GM12878 (cell line): ENCODE measurements around the gene LSR. TPM values are rescaled to one million over a fixed set of nuclear protein-coding genes. Genes with fewer than 3 reads are reported as not detected.

Experiments used
- ASH2L ChIP-seq: fragments of 300-600, 200-600 bp; sonication (generic); IDR thresholded peaks from 2 replicates; pipeline ENCODE4 v1.6.1; 2017; ENCODE audit warnings: low read depth, mild to moderate bottlenecking, borderline replicate concordance
- BRCA1 ChIP-seq: IDR thresholded peaks from 2 replicates; pipeline ENCODE4 v1.6.1; 2011; ENCODE audit warnings: low read depth, low read length, improper control_type of control experiment
- CHD1 ChIP-seq: IDR thresholded peaks from 2 replicates; pipeline ENCODE4 v1.6.1; 2012; ENCODE audit warnings: low read depth, low read length, improper control_type of control experiment
- CREB1 ChIP-seq: IDR thresholded peaks from 2 replicates; pipeline ENCODE4 v1.6.1; 2012; ENCODE audit warnings: low read depth, mild to moderate bottlenecking, inconsistent platforms
- CREM ChIP-seq: IDR thresholded peaks from 2 replicates; pipeline ENCODE4 v1.6.1; 2014; ENCODE audit warnings: antibody characterized with exemption, low read depth
- GABPA ChIP-seq: IDR thresholded peaks from 2 replicates; pipeline ENCODE4 v1.6.1; 2014; ENCODE audit warnings: antibody characterized with exemption, low read depth, mild to moderate bottlenecking, inconsistent platforms
- GATAD2B ChIP-seq: fragments of 450-650 bp; conservative IDR thresholded peaks from 2 replicates; pipeline ENCODE4 v1.6.1; 2017; ENCODE audit warnings: low read depth, mild to moderate bottlenecking, moderate library complexity
- HCFC1 ChIP-seq: fragments of 150-350 bp; IDR thresholded peaks from 2 replicates; pipeline ENCODE4 v1.6.1; 2014; ENCODE audit warnings: low read length
- NFYB ChIP-seq: IDR thresholded peaks from 2 replicates; pipeline ENCODE4 v1.6.1; 2011; ENCODE audit warnings: low read depth, mild to moderate bottlenecking, low read length, improper control_type of control experiment, moderate library complexity; ENCODE audit not compliant: insufficient read depth
- PBX3 ChIP-seq: IDR thresholded peaks from 2 replicates; pipeline ENCODE4 v1.6.1; 2011; ENCODE audit warnings: mild to moderate bottlenecking, low read depth, low read length, moderate library complexity; ENCODE audit not compliant: insufficient replicate concordance
- PRDM15 ChIP-seq: fragments of 450-650 bp; formaldehyde crosslinking; IDR thresholded peaks from 2 replicates; pipeline ENCODE4 v1.4.0; 2020; ENCODE audit warnings: mild to moderate bottlenecking, moderate library complexity
- RAD51 ChIP-seq: fragments of 450-650 bp; IDR thresholded peaks from 2 replicates; pipeline ENCODE4 v1.6.1; 2016; ENCODE audit warnings: moderate library complexity, mild to moderate bottlenecking, inconsistent platforms
- RUNX3 ChIP-seq: IDR thresholded peaks from 2 replicates; pipeline ENCODE4 v1.6.1; 2012; ENCODE audit warnings: low read length, inconsistent platforms
- SIX5 ChIP-seq: IDR thresholded peaks from 2 replicates; pipeline ENCODE4 v1.6.1; 2011; ENCODE audit warnings: mild to moderate bottlenecking, low read depth, low read length, moderate library complexity; ENCODE audit not compliant: severe bottlenecking
- SUPT20H ChIP-seq: IDR thresholded peaks from 2 replicates; pipeline ENCODE4 v1.6.1; 2011; ENCODE audit warnings: low read depth, mild to moderate bottlenecking, low read length, moderate library complexity, borderline replicate concordance; ENCODE audit not compliant: control insufficient read depth
- TAF1 ChIP-seq: IDR thresholded peaks from 2 replicates; pipeline ENCODE4 v1.6.1; 2011; ENCODE audit warnings: mild to moderate bottlenecking, low read depth, low read length, borderline replicate concordance
- WRNIP1 ChIP-seq: IDR thresholded peaks from 2 replicates; pipeline ENCODE4 v1.6.1; 2011; ENCODE audit warnings: low read depth, low read length, improper control_type of control experiment, borderline replicate concordance
- YY1 ChIP-seq: IDR thresholded peaks from 2 replicates; pipeline ENCODE4 v1.6.1; 2011; ENCODE audit warnings: low read depth, mild to moderate bottlenecking, low read length
- ZNF217 ChIP-seq: fragments of 450-650 bp; IDR thresholded peaks from 2 replicates; pipeline ENCODE4 v1.6.1; 2017; ENCODE audit warnings: antibody characterized with exemption, mild to moderate bottlenecking
- ZNF274 ChIP-seq: IDR thresholded peaks from one replicate; pipeline ENCODE4 v1.8.0; 2011; ENCODE audit not compliant: insufficient read length, insufficient read depth
- ZNF687 ChIP-seq: fragments of 450-650 bp; IDR thresholded peaks from 2 replicates; pipeline ENCODE4 v1.6.1; 2017; ENCODE audit warnings: mild to moderate bottlenecking, moderate library complexity
- ZSCAN29 ChIP-seq: fragments of 450-650 bp; IDR thresholded peaks from 2 replicates; pipeline ENCODE4 v1.6.1; 2017; ENCODE audit warnings: mild to moderate bottlenecking, moderate library complexity
- polyA plus RNA-seq, 11 experiments: library from polyadenylated mRNA; depleted of rRNA in 4 of 11; unstranded in 6 of 11; stranded (reverse) in 5 of 11; fragments of >200 nt; fragmentation: Nextera tagmentation in 4 of 11; fragmentation: Illumina TruSeq in 1 of 11; extraction: Ambion mirVana in 4 of 11; extraction: Trizol in 1 of 11; gene quantifications; 1 replicate in 1 of 11; 2 replicates in 10 of 11; pipeline versions ENCODE4 v1.2.1 to v1.2.3, GENCODE V29; 2011 to 2016; ENCODE audit warnings: inconsistent platforms in 2 of 11, missing spikeins in 2 of 11, low read depth in 1 of 11
- total RNA-seq, 4 experiments: library from RNA; depleted of rRNA in 3 of 4; stranded (reverse); fragments of >200 nt in 3 of 4; fragmentation: Illumina TruSeq in 1 of 4; extraction: Trizol in 1 of 4; gene quantifications; 2 replicates each; pipeline versions ENCODE4 v1.2.1 to v1.2.3, GENCODE V29; 2013 to 2021

LSR gene
- total and polyA plus RNA-seq, 10 of the 15 experiments (the other 5 are each of a cell fraction or from before 2014, with no cell fraction given): 0.26 to 53.9 (median 26.3) TPM

GRCh38 chr19:35248310-35249145 lies at the start of gene LSR (continued):
- TF ChIP-seq GATAD2B: no peak; the same call in 1 of the 2 replicates
- TF ChIP-seq RUNX3: peak; percentile 23
- peak; percentile 97 for TF ChIP-seq CHD1
- no peak for TF ChIP-seq ZSCAN29
- TF ChIP-seq GABPA: peak; percentile 43; the same call in 1 of the 2 replicates
- TF ChIP-seq BRCA1: peak; percentile 4; the same call in 1 of the 2 replicates
- TF ChIP-seq ASH2L: no peak
- TF ChIP-seq RAD51: no peak
- TF ChIP-seq HCFC1: peak; percentile 32; the same call in 1 of the 2 replicates
- no peak for TF ChIP-seq ZNF274
- peak; percentile 34; the same call in 1 of the 2 replicates for TF ChIP-seq CREM
- no peak for TF ChIP-seq PRDM15 (CRISPR knock-in tag)
- TF ChIP-seq SIX5: no peak
- TF ChIP-seq NFYB: no peak
- peak; percentile 90 for TF ChIP-seq YY1
- TF ChIP-seq ZNF687: peak; percentile 78
- peak; percentile 64; the same call in 1 of the 2 replicates for TF ChIP-seq ZNF217
- no peak for TF ChIP-seq SUPT20H
- peak; percentile 84 for TF ChIP-seq TAF1
- TF ChIP-seq WRNIP1: no peak
- peak; percentile 48; the same call in 1 of the 2 replicates for TF ChIP-seq CREB1
- no peak for TF ChIP-seq PBX3
